ENCODE data around the gene INPP5B. TPM values are rescaled to one million over a fixed set of nuclear protein-coding genes. Genes with fewer than 3 reads are reported as not detected.
A peak's percentile ranks its signal among the peaks of the same experiment; 100 is the strongest.

INPP5B gene
- total RNA-seq, 1 experiment from 2014 or later: 26.8 TPM

- peak overlapping the region; percentile 92 for H3K4me3 Mint-ChIP-seq
- peak; percentile 9 for ATAC-seq
- peaks cover 9% of the 10 kb centered on the region for H3K4me1 Mint-ChIP-seq
- no peak for DNase-seq (ENCODE audit: low spot score)
- 0 out of 2 replicates have a peak overlapping the region, but pooled peaks have one; percentile 27 for H3K27ac Mint-ChIP-seq
- no peaks in the 10 kb centered on the region for H3K27me3 Mint-ChIP-seq (ENCODE audit: low read depth)
- no peak for TF ChIP-seq CDX4 (CRISPR knock-in tag; IDR thresholded peaks at IDR 0.05; ENCODE audit: borderline replicate concordance)
- TF ChIP-seq ZNF263 (CRISPR knock-in tag; IDR thresholded peaks at IDR 0.05; ENCODE audit: low read depth): no peak
- TF ChIP-seq ZNF425 (CRISPR knock-in tag; conservative IDR thresholded peaks at IDR 0.05): no peak
- no peak for TF ChIP-seq RORB (CRISPR knock-in tag; IDR thresholded peaks at IDR 0.05)
- no peak for TF ChIP-seq NR1H2 (CRISPR knock-in tag; IDR thresholded peaks at IDR 0.05)
- TF ChIP-seq USF2 (CRISPR knock-in tag; IDR thresholded peaks at IDR 0.05): no peak
- no peak for TF ChIP-seq TEAD1 (CRISPR knock-in tag; IDR thresholded peaks at IDR 0.05)
- no peak for TF ChIP-seq GRHL2 (CRISPR knock-in tag; IDR thresholded peaks at IDR 0.05; ENCODE audit: insufficient replicate concordance, severe bottlenecking)
- no peak for TF ChIP-seq SMAD3 (CRISPR knock-in tag; IDR thresholded peaks at IDR 0.05; ENCODE audit: borderline replicate concordance)
- no peak for TF ChIP-seq ZNF423 (CRISPR knock-in tag; IDR thresholded peaks at IDR 0.05)
- no peak for TF ChIP-seq PREB (CRISPR knock-in tag; IDR thresholded peaks at IDR 0.05; ENCODE audit: borderline replicate concordance)
- no peak for TF ChIP-seq E2F5 (CRISPR knock-in tag; IDR thresholded peaks at IDR 0.05)
- TF ChIP-seq ATF1 (CRISPR knock-in tag; IDR thresholded peaks at IDR 0.05): no peak
- TF ChIP-seq ARID4B (CRISPR knock-in tag; IDR thresholded peaks at IDR 0.05; ENCODE audit: borderline replicate concordance): no peak
- no peak for TF ChIP-seq EMX1 (CRISPR knock-in tag; IDR thresholded peaks at IDR 0.05)
- TF ChIP-seq ZNF317 (CRISPR knock-in tag; IDR thresholded peaks at IDR 0.05; ENCODE audit: borderline replicate concordance, low read depth): no peak
- no peak for TF ChIP-seq ERG (CRISPR knock-in tag; IDR thresholded peaks at IDR 0.05)
- POLR2A ChIA-PET: interaction anchor here (0.6 to 1.6 kb wide), 3 partner anchors 51 to 699 kb away, joined by 3 to 9 read pairs (median 5); partner anchors contain the start of genes C1orf122 and YRDC
- CTCF ChIA-PET: interaction anchor here (0.9 to 2.0 kb wide), 30 partner anchors 9 to 663 kb away, joined by 3 to 34 read pairs (median 8); partner anchors contain the start of genes C1orf122, CDCA8, EPHA10 and YRDC
- no peaks in the 10 kb centered on the region for H3K9me3 Mint-ChIP-seq
- H3K36me3 Mint-ChIP-seq: peaks cover 19% of the 10 kb centered on the region
Measured at GRCh38 chr1:37858931-37859506, 87.8 kb downstream of the INPP5B start.
